ENCODE results near the gene CNTN4.

The CNTN4 gene

GRCh38 chr3:2790266-2790815, 691.7 kb downstream of the CNTN4 start:
- no peak overlapping the region for H3K9ac ChIP-seq (ENCODE audit: low read length)
- peaks cover 54% of the 10 kb centered on the region for H3K4me1 ChIP-seq (ENCODE audit: low read length)
- H2AFZ ChIP-seq (ENCODE audit: low read depth, low read length): 0 out of 2 replicates have a peak overlapping the region, but pooled peaks have one; percentile 40
- H4K20me1 ChIP-seq (ENCODE audit: insufficient read depth, low read length): no peaks in the 10 kb centered on the region
- peak overlapping the region; percentile 50; the same call in 1 of the 2 replicates for H3K27ac ChIP-seq (ENCODE audit: low read length)
- TF ChIP-seq EZH2phosphoT487 (IDR thresholded peaks at IDR 0.05; ENCODE audit: low read depth): no peak
- TF ChIP-seq, protein P1, sequence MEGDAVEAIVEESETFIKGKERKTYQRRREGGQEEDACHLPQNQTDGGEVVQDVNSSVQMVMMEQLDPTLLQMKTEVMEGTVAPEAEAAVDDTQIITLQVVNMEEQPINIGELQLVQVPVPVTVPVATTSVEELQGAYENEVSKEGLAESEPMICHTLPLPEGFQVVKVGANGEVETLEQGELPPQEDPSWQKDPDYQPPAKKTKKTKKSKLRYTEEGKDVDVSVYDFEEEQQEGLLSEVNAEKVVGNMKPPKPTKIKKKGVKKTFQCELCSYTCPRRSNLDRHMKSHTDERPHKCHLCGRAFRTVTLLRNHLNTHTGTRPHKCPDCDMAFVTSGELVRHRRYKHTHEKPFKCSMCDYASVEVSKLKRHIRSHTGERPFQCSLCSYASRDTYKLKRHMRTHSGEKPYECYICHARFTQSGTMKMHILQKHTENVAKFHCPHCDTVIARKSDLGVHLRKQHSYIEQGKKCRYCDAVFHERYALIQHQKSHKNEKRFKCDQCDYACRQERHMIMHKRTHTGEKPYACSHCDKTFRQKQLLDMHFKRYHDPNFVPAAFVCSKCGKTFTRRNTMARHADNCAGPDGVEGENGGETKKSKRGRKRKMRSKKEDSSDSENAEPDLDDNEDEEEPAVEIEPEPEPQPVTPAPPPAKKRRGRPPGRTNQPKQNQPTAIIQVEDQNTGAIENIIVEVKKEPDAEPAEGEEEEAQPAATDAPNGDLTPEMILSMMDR (IDR thresholded peaks at IDR 0.05; ENCODE audit: low read depth, low read length): no peak
- H3K9me3 ChIP-seq (ENCODE audit: insufficient read depth, low read length): no peaks in the 10 kb centered on the region
- no peaks in the 10 kb centered on the region for H3K27me3 ChIP-seq (ENCODE audit: low read depth, low read length)
- H3K79me2 ChIP-seq (ENCODE audit: low read length): no peaks in the 10 kb centered on the region
- H3K4me2 ChIP-seq (ENCODE audit: low read length): peak overlapping the region; percentile 38
- no peak overlapping the region for H3K4me3 ChIP-seq (ENCODE audit: low read length)
- H3K36me3 ChIP-seq (replicated peaks; ENCODE audit: low read depth, low read length): no peaks in the 10 kb centered on the region

GRCh38 chr3:2792432-2792831, 693.8 kb downstream of the CNTN4 start:
- Histone ChIP-seq H4K20me1 (ENCODE audit: insufficient read depth, low read length) (no peaks in the 10 kb centered on the region), H3K27ac (ENCODE audit: low read length) (no peak overlapping the region), H3K4me2 (ENCODE audit: low read length) (peak overlapping the region; percentile 21), H3K9ac (ENCODE audit: low read length) (no peak overlapping the region), H3K36me3 (replicated peaks; ENCODE audit: low read depth, low read length) (no peaks in the 10 kb centered on the region), H2AFZ (ENCODE audit: low read depth, low read length) (no peak overlapping the region), H3K27me3 (ENCODE audit: low read depth, low read length) (no peaks in the 10 kb centered on the region), H3K79me2 (ENCODE audit: low read length) (no peaks in the 10 kb centered on the region), H3K4me3 (ENCODE audit: low read length) (no peak overlapping the region), H3K9me3 (ENCODE audit: insufficient read depth, low read length) (no peaks in the 10 kb centered on the region), H3K4me1 (ENCODE audit: low read length) (peaks cover 42% of the 10 kb centered on the region)
- TF ChIP-seq, protein P1 (IDR thresholded peaks at IDR 0.05; ENCODE audit: low read depth, low read length): no peak
- TF ChIP-seq EZH2phosphoT487 (IDR thresholded peaks at IDR 0.05; ENCODE audit: low read depth): no peak

GRCh38 chr3:2793987-2794386, 695.3 kb downstream of the CNTN4 start:
- no peaks in the 10 kb centered on the region for H3K9me3 ChIP-seq (ENCODE audit: insufficient read depth, low read length)
- TF ChIP-seq, protein P1 (IDR thresholded peaks at IDR 0.05; ENCODE audit: low read depth, low read length): no peak
- no peak for TF ChIP-seq EZH2phosphoT487 (IDR thresholded peaks at IDR 0.05; ENCODE audit: low read depth)
- no peak overlapping the region for H3K9ac ChIP-seq (ENCODE audit: low read length)
- H3K4me2 ChIP-seq (ENCODE audit: low read length): no peak overlapping the region
- H3K79me2 ChIP-seq (ENCODE audit: low read length): no peaks in the 10 kb centered on the region
- H3K27ac ChIP-seq (ENCODE audit: low read length): no peak overlapping the region
- H2AFZ ChIP-seq (ENCODE audit: low read depth, low read length): peak overlapping the region; percentile 33
- H3K4me1 ChIP-seq (ENCODE audit: low read length): peaks cover 41% of the 10 kb centered on the region
- H3K4me3 ChIP-seq (ENCODE audit: low read length): no peak overlapping the region
- H3K36me3 ChIP-seq (replicated peaks; ENCODE audit: low read depth, low read length): no peaks in the 10 kb centered on the region
- no peaks in the 10 kb centered on the region for H4K20me1 ChIP-seq (ENCODE audit: insufficient read depth, low read length)
- no peaks in the 10 kb centered on the region for H3K27me3 ChIP-seq (ENCODE audit: low read depth, low read length)

DNA sequence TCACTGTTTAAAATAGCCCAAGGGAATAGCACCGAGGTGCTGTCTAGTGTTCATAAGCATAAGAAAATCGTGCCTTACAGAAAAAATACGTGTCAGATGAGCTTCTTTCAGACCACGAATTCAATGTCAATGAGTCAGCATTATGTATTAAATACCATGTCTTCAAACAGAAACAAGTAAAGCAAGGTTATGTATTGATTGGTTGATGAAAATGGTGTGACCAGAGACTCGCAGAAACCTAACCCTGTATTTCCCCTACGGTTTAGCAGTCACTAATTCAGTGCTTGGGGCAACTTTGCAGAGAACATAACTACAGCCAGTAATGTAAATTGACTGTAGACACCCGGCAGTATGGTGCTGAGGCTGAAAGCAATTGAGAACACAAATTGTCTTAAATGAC, 703.8 kb downstream of the CNTN4 start:
- no peaks in the 10 kb centered on the region; the same call in 1 of the 2 replicates for H3K27me3 ChIP-seq (ENCODE audit: low read depth, low read length)
- H3K36me3 ChIP-seq (replicated peaks; ENCODE audit: low read depth, low read length): no peaks in the 10 kb centered on the region
- peak overlapping the region; percentile 0; the same call in 1 of the 2 replicates for H2AFZ ChIP-seq (ENCODE audit: low read depth, low read length)
- H3K79me2 ChIP-seq (ENCODE audit: low read length): no peaks in the 10 kb centered on the region
- H3K9me3 ChIP-seq (ENCODE audit: insufficient read depth, low read length): no peaks in the 10 kb centered on the region
- peaks cover 26% of the 10 kb centered on the region for H3K4me1 ChIP-seq (ENCODE audit: low read length)
- H3K9ac ChIP-seq (ENCODE audit: low read length): no peak overlapping the region
- no peaks in the 10 kb centered on the region for H4K20me1 ChIP-seq (ENCODE audit: insufficient read depth, low read length)
- no peak for TF ChIP-seq EZH2phosphoT487 (IDR thresholded peaks at IDR 0.05; ENCODE audit: low read depth)
- TF ChIP-seq, protein P1 (IDR thresholded peaks at IDR 0.05; ENCODE audit: low read depth, low read length): no peak
- peak overlapping the region; percentile 25 for H3K4me2 ChIP-seq (ENCODE audit: low read length)
- no peak overlapping the region for H3K27ac ChIP-seq (ENCODE audit: low read length)
- H3K4me3 ChIP-seq (ENCODE audit: low read length): no peak overlapping the region

Data from OCI-LY3 (cell line).